Measurements from ENCODE around the gene TFEB. TPM values are rescaled to one million over a fixed set of nuclear protein-coding genes. Genes with fewer than 3 reads are reported as not detected.
"Not testable (repeated sequence)": the region's sequence is repeated elsewhere in the genome, so short reads cannot be mapped to it uniquely, and the experiment has no call there.

TFEB gene
- total RNA-seq, 1 donor: 18.9 TPM

GRCh38 chr6:41766043-41766664, 30.7 kb upstream of the TFEB start:
- DNase-seq (ENCODE audit: low read depth in 2 of 3, low spot score in 2 of 3): not testable (repeated sequence)

GRCh38 chr6:41763470-41763869, 28.1 kb upstream of the TFEB start:
- DNase-seq (ENCODE audit: low read depth in 2 of 3, low spot score in 2 of 3): peak in 2 of 3 donors; percentile 31 to 71

- DNase-seq (ENCODE audit: low read depth in 2 of 3, low spot score in 2 of 3): no peak
Observed at GRCh38 chr6:41759905-41760579, 24.6 kb upstream of the TFEB start.

GRCh38 chr6:41759106-41759904, 23.9 kb upstream of the TFEB start:
- no peak for DNase-seq (ENCODE audit: low read depth in 2 of 3, low spot score in 2 of 3)

GRCh38 chr6:41758641-41759035, 23.2 kb upstream of the TFEB start:
- DNase-seq (ENCODE audit: low read depth in 2 of 3, low spot score in 2 of 3): no peak

- DNase-seq (ENCODE audit: low read depth in 2 of 3, low spot score in 2 of 3): no peak
Observed at GRCh38 chr6:41757931-41758640, 22.7 kb upstream of the TFEB start.

GRCh38 chr6:41757271-41757670, 21.9 kb upstream of the TFEB start:
- no peak for DNase-seq (ENCODE audit: low read depth in 2 of 3, low spot score in 2 of 3)

- DNase-seq (ENCODE audit: low read depth in 2 of 3, low spot score in 2 of 3): peak in 1 of 3 donors; percentile 38
Observed at GRCh38 chr6:41756354-41756753, 20.9 kb upstream of the TFEB start.

GRCh38 chr6:41755895-41756294, 20.5 kb upstream of the TFEB start:
- DNase-seq (ENCODE audit: low read depth in 2 of 3, low spot score in 2 of 3): no peak

GRCh38 chr6:41750374-41750773, 15.0 kb upstream of the TFEB start:
- no peak for DNase-seq (ENCODE audit: low read depth in 2 of 3, low spot score in 2 of 3)

- DNase-seq (ENCODE audit: low read depth in 2 of 3, low spot score in 2 of 3): no peak
Observed at GRCh38 chr6:41748542-41748941, 13.1 kb upstream of the TFEB start.

GRCh38 chr6:41748102-41748477, 12.7 kb upstream of the TFEB start:
- DNase-seq (ENCODE audit: low read depth in 2 of 3, low spot score in 2 of 3): no peak

GRCh38 chr6:41747256-41748101, 12.1 kb upstream of the TFEB start, which contains the start of gene PGC:
Gene PGC (minus strand): TSS chr6:41747397. CDS start chr6:41747334, 63 bp downstream.
- DNase-seq (ENCODE audit: low read depth in 2 of 3, low spot score in 2 of 3): no peak

GRCh38 chr6:41746107-41746506, 10.7 kb upstream of the TFEB start:
- DNase-seq (ENCODE audit: low read depth in 2 of 3, low spot score in 2 of 3): no peak

- DNase-seq (ENCODE audit: low read depth in 2 of 3, low spot score in 2 of 3): no peak
Observed at GRCh38 chr6:41744236-41744787, 8.9 kb upstream of the TFEB start.

- no peak for DNase-seq (ENCODE audit: low read depth in 2 of 3, low spot score in 2 of 3)
Observed at GRCh38 chr6:41743406-41744235, 8.2 kb upstream of the TFEB start.

GRCh38 chr6:41741625-41742490, 6.5 kb upstream of the TFEB start:
- no peak for DNase-seq (ENCODE audit: low read depth in 2 of 3, low spot score in 2 of 3)

Data from hematopoietic multipotent progenitor cell (in vitro differentiated cells).